Fibroblast of lung (primary cell): ENCODE data around the gene MGAT3. TPM values are rescaled to one million over a fixed set of nuclear protein-coding genes. Genes with fewer than 3 reads are reported as not detected.

Source experiments
- DNase-seq, 2 donors: peaks; one replicate each; pipeline versions ENCODE4 v3.0.0 to v3.0.0-alpha.2; 2010; ENCODE audit warnings: low read depth in 2 of 2
- H2AFZ ChIP-seq: 2 replicates; pipeline ENCODE4 v1.5.1; 2012; ENCODE audit warnings: low read length, control low read depth, inconsistent platforms
- H3K27ac ChIP-seq: 2 replicates; pipeline ENCODE4 v1.5.1; 2011; ENCODE audit warnings: low read length, control low read depth; ENCODE audit not compliant: insufficient read depth
- H3K27me3 ChIP-seq: 2 replicates; pipeline ENCODE4 v1.5.1; 2011; ENCODE audit warnings: mild to moderate bottlenecking, low read length; ENCODE audit not compliant: control insufficient read depth, insufficient read depth
- H3K36me3 ChIP-seq: 2 replicates; pipeline ENCODE4 v1.5.1; 2011; ENCODE audit warnings: low read length; ENCODE audit not compliant: control insufficient read depth, insufficient read depth
- H3K4me1 ChIP-seq: 2 replicates; pipeline ENCODE4 v1.5.1; 2011; ENCODE audit warnings: low read length; ENCODE audit not compliant: control insufficient read depth, insufficient read depth; ENCODE audit errors: extremely low read depth
- H3K4me2 ChIP-seq: 2 replicates; pipeline ENCODE4 v1.5.1; 2011; ENCODE audit warnings: low read length, control low read depth; ENCODE audit not compliant: insufficient read depth; ENCODE audit errors: extremely low read depth
- H3K4me3 ChIP-seq, 4 experiments: fragments of 200-600 bp in 1 of 4; sonication (generic) in 1 of 4; replicated peaks in 1 of 4; 2 replicates each; pipeline ENCODE4 v1.5.1; 2011 to 2016; ENCODE audit warnings: low read length in 4 of 4, low read depth in 3 of 4, mild to moderate bottlenecking in 3 of 4, control low read depth in 2 of 4, inconsistent platforms in 1 of 4, mixed read lengths in 1 of 4; ENCODE audit not compliant: insufficient read depth in 1 of 4; ENCODE audit errors: control extremely low read depth in 1 of 4
- H3K79me2 ChIP-seq: 2 replicates; pipeline ENCODE4 v1.5.1; 2012; ENCODE audit warnings: mild to moderate bottlenecking, low read length, inconsistent platforms; ENCODE audit not compliant: control insufficient read depth, insufficient read depth
- H3K9ac ChIP-seq: 2 replicates; pipeline ENCODE4 v1.5.1; 2011; ENCODE audit warnings: mild to moderate bottlenecking, low read length, control low read depth; ENCODE audit not compliant: insufficient read depth
- H3K9me3 ChIP-seq: 2 replicates; pipeline ENCODE4 v1.5.1; 2012; ENCODE audit warnings: low read depth, low read length; ENCODE audit not compliant: control insufficient read depth, insufficient read depth
- H4K20me1 ChIP-seq: 2 replicates; pipeline ENCODE4 v1.5.1; 2011; ENCODE audit warnings: low read length; ENCODE audit not compliant: control insufficient read depth, insufficient read depth; ENCODE audit errors: extremely low read depth
- EZH2 ChIP-seq: IDR thresholded peaks from 2 replicates; pipeline ENCODE4 v1.5.1; 2012; ENCODE audit warnings: low read length, control low read depth, mild to moderate bottlenecking; ENCODE audit errors: missing control alignments
- polyA plus RNA-seq, 2 donors: library from polyadenylated mRNA; depleted of rRNA in 1 of 2; stranded (reverse) in 1 of 2; unstranded in 1 of 2; fragments of >200 nt; gene quantifications; 2 replicates each; pipeline ENCODE4 v1.2.1, GENCODE V29; 2011 to 2012; ENCODE audit warnings: missing spikeins in 1 of 2
- total RNA-seq: library from RNA; depleted of rRNA; stranded (reverse); fragments of >200 nt; gene quantifications from 2 replicates; pipeline ENCODE4 v1.2.1, GENCODE V29; 2014
- TF ChIP-seq, protein P1 (sequence below), 2 donors: IDR thresholded peaks in 1 of 2; conservative IDR thresholded peaks in 1 of 2; 1 replicate in 1 of 2; 2 replicates in 1 of 2; pipeline ENCODE4 v1.5.1; 2011 to 2012; ENCODE audit warnings: low read length in 2 of 2, control low read depth in 1 of 2, inconsistent platforms in 1 of 2, low read depth in 1 of 2, mild to moderate bottlenecking in 1 of 2

Gene MGAT3
- total and polyA plus RNA-seq, 2 donors (not counting 1 experiment from before 2014, with no cell fraction given) = 0.09 TPM; not detected in 1

- H3K27me3 ChIP-seq = no peaks in the 10 kb centered on the region
- peaks cover 23% of the 10 kb centered on the region for H3K4me1 ChIP-seq
- TF ChIP-seq, protein P1, sequence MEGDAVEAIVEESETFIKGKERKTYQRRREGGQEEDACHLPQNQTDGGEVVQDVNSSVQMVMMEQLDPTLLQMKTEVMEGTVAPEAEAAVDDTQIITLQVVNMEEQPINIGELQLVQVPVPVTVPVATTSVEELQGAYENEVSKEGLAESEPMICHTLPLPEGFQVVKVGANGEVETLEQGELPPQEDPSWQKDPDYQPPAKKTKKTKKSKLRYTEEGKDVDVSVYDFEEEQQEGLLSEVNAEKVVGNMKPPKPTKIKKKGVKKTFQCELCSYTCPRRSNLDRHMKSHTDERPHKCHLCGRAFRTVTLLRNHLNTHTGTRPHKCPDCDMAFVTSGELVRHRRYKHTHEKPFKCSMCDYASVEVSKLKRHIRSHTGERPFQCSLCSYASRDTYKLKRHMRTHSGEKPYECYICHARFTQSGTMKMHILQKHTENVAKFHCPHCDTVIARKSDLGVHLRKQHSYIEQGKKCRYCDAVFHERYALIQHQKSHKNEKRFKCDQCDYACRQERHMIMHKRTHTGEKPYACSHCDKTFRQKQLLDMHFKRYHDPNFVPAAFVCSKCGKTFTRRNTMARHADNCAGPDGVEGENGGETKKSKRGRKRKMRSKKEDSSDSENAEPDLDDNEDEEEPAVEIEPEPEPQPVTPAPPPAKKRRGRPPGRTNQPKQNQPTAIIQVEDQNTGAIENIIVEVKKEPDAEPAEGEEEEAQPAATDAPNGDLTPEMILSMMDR (conservative IDR thresholded peaks at IDR 0.05 in 1 of 2, IDR thresholded peaks at IDR 0.05 in 1 of 2; ENCODE audit: low read depth in 1 of 2, low read length in 2 of 2) = no peak
- TF ChIP-seq EZH2 = no peak
- H3K4me3 ChIP-seq = no peak overlapping the region
- H3K27ac ChIP-seq = no peak overlapping the region
- H3K9me3 ChIP-seq = no peaks in the 10 kb centered on the region
- H3K4me2 ChIP-seq = no peak overlapping the region
- DNase-seq = no peak
- H4K20me1 ChIP-seq = no peaks in the 10 kb centered on the region
- no peak overlapping the region for H2AFZ ChIP-seq
- peaks cover 13% of the 10 kb centered on the region for H3K79me2 ChIP-seq
- no peaks in the 10 kb centered on the region for H3K36me3 ChIP-seq
- H3K9ac ChIP-seq = no peak overlapping the region
These were observed 41.6 kb downstream of the MGAT3 start for GRCh38 chr22:39498368-39498767.

GRCh38 chr22:39498802-39499201 lies 42.0 kb downstream of the MGAT3 start:
- Histone ChIP-seq H3K4me2 (no peak overlapping the region), H3K9ac (no peak overlapping the region), H2AFZ (no peak overlapping the region), H3K27ac (no peak overlapping the region), H3K27me3 (no peaks in the 10 kb centered on the region), H3K4me3 (no peak overlapping the region), H4K20me1 (no peaks in the 10 kb centered on the region), H3K4me1 (peaks cover 23% of the 10 kb centered on the region), H3K36me3 (no peaks in the 10 kb centered on the region), H3K79me2 (peaks cover 17% of the 10 kb centered on the region), H3K9me3 (no peaks in the 10 kb centered on the region)
- no peak for DNase-seq
- TF ChIP-seq EZH2 = no peak
- TF ChIP-seq, protein P1 (conservative IDR thresholded peaks at IDR 0.05 in 1 of 2, IDR thresholded peaks at IDR 0.05 in 1 of 2; ENCODE audit: low read depth in 1 of 2, low read length in 2 of 2) = no peak

- no peak overlapping the region for H3K4me2 ChIP-seq
- H3K9ac ChIP-seq = no peak overlapping the region
- H3K36me3 ChIP-seq = peaks cover 10% of the 10 kb centered on the region
- no peaks in the 10 kb centered on the region for H3K27me3 ChIP-seq
- TF ChIP-seq, protein P1 (conservative IDR thresholded peaks at IDR 0.05 in 1 of 2, IDR thresholded peaks at IDR 0.05 in 1 of 2; ENCODE audit: low read depth in 1 of 2, low read length in 2 of 2) = no peak
- TF ChIP-seq EZH2 = no peak
- H3K9me3 ChIP-seq = no peaks in the 10 kb centered on the region
- H3K4me3 ChIP-seq = no peak overlapping the region
- peaks cover 13% of the 10 kb centered on the region for H3K4me1 ChIP-seq
- no peak overlapping the region for H3K27ac ChIP-seq
- H2AFZ ChIP-seq = no peak overlapping the region
- DNase-seq = no peak
- H3K79me2 ChIP-seq = peaks cover 26% of the 10 kb centered on the region
- H4K20me1 ChIP-seq = no peaks in the 10 kb centered on the region
These were observed 43.3 kb downstream of the MGAT3 start for GRCh38 chr22:39500101-39500500.
